HG03439 (cell line): Measurements from ENCODE around the gene GCGR.

Source experiments
- ATAC-seq: cut with Tn5 transposase; IDR thresholded peaks from one replicate; pipeline ENCODE4 v1.9.1; 2021; ENCODE audit warnings: mild to moderate bottlenecking, moderate library complexity; ENCODE audit not compliant: unreplicated experiment

GCGR gene

DNA sequence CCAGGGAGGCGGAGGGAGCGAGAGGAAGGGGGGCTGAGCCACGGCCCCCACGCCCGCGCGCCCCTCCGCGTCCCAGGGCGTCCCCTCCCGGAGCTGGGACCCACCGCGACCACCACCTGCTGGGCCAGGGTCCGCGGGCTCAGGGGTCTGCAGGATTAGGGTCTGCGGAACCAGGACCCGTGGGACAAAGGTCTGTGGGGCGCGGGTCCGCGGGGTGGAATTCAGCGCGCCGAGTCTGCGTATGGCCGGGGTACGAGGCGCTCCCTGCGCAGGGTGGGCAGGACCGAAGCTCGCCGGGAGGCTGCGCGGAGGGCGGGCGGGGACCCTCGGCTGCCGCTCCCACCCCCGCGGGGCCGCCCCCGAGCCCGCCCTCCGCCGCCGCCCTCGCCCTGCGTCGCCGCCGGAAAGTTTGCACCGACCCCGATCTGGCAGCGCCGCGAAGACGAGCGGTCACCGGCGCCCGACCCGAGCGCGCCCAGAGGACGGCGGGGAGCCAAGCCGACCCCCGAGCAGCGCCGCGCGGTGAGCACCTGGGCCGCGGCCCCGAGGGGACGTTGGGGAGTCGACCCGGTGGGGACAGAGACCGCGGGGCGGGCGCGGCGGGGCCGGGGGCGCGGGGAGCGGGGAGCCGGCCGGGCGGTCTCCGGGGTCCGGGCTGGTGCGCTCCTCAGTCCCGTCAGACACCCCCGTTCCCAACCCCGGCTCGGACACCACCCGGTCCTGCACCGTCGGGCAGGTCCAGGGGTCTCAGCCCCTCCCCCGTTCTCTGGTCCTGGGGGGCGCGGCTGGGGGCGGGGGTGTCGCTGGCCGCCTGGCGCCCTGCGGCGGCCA, at the start of gene GCGR:
Gene GCGR (plus strand): TSS at position 423 of the 831 bp plus-strand sequence. CDS start 4,869 bp downstream, outside the sequence.
- no peak for ATAC-seq

DNA sequence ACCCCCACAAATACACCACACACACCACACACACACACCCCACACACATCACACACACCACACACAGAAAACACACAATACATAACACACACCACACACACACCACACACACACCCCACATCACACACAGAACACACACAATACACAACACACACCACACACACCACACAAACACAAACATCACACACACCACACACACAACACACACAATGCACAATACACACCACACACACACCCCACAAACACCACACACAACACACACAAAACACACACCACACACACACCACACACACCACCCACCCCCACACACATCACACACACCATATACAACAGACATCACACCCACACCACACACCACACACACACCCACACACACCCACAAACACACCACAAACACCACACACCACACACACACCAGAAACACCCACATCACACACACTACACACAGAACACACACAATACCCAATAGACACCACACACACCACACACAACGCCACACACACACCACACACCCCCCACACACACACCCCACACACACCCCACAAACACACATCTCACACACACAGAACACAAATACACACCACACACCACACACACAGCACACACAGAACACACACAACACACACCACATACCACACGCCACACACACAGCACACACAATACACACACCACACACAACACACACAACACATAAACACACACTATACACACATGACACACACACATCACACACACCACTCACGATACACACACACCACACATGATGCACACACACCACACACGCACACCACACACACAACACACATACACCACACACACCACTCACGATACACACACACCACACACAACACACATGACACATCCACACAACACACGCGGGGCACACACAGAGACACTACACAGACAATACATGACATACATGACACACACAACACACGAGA, 11.0 kb upstream of the GCGR start:
- ATAC-seq: no peak

DNA sequence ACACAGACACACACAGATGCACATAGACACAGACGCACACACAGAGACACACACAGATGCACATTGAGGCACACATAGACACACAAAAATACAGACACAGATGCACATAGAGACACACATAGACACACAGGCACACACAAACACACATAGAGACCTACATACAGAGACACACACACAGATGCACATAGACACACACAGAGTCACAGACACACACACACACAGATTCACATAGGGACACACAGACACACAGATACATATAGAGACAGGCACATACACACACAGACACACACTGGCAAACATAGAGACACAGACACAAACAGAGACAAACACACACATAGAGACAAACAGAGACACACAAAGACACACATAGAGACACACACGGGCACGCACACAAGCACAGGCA, 9.9 kb upstream of the GCGR start:
- no peak for ATAC-seq

DNA sequence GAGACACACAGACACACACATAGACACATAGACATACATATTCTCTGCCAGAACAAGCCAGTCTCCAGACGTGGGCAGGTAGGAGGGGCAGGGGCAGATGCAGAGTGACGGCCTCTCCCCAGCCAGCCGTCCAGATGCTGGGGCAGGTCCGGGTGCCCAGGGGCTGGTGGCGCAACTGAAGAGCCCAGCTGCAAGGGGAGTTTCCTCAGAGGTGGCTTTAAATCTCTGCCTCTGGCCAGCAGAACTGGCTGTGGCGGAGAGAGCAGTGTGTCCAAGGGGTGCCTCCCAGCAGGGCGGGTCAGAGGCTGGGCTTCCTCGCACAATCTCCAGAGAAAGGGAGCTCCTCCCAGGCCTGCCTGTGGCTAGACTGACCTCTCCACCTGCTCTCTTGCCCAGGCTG, 9.4 kb upstream of the GCGR start:
- ATAC-seq: no peak

DNA sequence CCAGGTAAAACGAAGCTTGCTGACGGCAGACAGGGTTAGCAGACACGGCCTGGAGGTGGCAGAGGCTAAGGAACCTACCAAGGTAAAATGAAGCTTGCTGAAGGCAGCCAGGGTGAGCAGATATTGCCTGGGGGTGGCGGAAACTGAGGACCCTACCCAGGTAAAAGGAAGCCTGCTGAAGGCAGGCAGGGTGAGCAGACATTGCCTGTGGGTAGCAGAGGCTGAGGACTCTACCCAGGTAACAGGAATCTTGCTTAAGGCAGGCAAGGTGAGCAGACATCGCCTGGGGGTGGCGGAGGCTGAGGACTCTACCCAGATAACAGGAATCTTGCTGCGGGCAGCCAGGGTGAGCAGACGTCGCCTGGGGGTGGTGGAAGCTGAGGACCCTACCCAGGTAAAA, 2.6 kb upstream of the GCGR start:
- ATAC-seq: no peak

DNA sequence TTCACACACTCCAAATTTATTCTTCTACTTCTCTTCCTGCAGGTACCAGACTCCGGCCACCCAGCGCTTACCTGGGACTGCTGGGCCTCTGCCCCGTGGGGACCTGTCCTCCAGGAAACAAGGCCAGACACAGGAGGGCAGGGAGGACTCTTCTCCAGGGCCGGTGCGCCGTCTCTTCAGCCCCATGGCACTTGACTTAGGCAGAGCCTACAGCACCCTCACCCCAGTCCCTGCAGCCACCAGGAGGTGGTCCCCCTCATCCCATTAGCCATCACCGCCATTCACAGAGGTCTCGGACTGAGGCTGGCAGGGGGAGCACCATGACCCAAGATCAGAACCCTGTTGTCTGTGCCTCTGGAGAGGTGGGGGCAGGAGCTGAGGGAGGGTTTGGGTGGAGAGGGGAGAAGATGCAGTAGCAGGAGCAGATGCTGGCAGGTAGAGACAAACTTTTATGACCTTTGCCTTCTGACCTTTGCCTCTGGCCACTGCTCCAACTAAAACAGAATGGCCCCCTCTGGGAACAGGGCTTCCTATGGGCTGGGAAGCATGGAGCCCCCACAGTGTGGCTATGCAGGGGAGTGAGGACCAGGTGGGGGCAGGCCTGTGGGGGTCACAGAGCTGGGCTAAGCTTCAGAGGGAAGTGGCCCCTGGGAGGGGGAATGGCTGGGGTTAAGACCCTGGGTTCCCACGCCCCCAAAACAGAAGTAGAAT, 1.7 kb upstream of the GCGR start:
- no peak for ATAC-seq

DNA sequence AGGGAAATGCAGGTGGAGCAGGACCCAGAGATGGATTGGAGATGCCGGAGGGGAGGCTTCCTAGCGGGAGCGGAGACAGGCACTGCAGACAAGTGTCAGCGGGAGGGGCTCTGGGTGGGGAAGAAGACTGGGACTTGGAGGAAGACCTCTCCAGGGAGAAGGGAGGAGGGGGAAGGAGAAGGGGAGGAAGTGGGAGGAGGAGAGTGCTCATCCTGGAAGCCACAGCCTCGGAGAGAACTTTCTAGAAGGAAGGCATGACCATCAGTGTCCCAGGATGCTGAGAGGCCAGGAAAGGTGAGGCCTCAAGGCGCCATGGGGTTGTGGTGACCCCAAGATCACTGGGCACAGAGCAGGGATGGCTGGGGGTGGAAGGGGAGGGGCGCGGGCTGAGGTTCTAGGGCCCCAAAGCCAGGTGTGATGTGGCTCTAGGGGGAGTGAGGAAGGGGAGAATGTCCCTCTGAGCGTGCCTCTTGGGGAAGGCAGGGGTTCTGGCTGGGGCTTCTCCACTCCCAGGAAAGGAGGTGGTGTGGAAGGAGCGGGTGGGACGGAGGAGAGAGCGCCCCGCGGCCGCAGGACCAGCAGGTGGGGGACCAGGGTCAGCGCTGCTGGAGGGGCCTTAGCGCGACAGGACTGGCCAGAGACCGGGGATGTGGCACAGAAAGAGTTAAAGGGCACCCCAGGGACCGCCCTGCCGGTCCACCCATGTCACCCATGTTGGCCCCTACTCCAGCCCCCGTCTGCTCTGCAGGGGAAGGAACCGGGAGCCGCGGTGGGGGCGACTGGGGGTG, 900 bp upstream of the GCGR start:
- no peak for ATAC-seq

DNA sequence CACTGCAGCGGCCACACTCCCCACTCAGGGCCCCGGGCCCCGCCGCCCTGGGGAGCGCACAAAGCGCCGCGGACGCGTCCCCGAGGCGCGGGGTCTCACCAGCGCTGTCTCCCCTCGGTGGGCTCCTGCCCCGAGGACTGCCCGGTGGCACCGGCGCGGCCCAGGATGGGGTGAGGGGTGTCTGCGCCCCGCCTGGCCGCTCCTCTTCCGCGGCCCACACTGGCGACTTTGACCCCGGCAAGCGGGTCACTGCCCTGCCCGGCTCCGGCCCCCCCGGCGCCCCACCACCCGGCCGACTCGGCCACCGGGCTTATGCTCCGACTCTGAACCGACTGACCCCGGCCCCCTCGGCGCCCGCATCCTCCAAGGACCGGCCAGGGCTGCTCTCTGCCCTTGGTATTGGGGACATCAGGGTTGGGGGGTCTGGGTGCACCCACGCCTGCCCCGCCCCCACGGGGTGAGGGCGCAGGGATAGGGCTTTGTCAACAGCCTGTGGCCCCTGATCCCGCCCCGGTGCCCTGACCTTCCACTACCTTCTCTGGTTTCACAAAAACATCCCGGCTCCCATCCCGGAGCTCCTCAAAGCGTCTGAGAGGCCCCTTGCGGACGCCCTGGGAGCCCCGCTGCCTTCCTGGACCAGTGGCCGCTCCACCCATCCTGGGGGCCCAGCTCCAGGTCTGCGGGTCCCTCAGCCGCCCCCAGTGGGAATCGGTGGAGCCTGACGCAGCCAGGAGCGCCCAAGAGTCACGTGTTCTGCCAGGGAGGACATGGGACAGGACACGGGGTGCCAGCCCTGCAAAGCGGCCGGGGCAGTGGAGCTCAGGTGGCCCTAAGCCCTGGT, 829 bp downstream of the GCGR start:
- no peak for ATAC-seq

DNA sequence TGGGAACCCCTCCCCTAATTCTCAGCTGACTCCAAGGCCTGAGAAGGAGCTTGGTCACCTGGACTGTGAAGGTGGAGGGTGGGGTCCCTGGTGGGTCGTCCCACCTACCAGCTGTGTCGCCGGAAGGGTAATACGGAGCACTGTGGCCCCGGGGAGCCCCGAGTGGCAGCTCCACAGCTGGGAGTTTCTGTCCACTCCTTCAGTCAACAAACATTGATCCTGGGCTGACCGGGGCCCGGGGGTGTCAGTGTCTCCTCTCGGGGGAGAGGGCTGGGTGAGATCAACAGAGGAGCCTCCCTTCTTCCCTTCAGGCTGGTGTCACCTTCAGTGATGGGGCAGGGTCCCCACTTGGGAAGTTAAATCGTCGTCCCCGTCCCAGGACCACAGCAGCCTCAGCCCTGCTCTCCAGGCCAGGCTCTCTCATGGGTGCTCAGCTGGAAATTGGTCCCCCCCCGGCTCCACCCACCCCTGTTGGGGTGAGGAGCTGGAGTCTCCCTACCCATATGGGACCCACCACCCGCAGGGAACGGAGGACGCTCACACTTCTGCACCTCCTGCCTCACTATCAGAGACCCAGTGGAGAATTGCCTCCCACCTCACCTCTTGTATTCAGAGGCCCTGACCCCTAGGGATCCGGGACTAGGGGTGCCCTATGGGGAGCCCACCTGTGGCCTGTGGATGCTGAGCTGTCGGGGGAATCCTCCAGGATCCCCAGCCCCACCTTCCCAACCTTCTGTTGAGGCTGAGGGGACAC, 1.9 kb downstream of the GCGR start:
- no peak for ATAC-seq

DNA sequence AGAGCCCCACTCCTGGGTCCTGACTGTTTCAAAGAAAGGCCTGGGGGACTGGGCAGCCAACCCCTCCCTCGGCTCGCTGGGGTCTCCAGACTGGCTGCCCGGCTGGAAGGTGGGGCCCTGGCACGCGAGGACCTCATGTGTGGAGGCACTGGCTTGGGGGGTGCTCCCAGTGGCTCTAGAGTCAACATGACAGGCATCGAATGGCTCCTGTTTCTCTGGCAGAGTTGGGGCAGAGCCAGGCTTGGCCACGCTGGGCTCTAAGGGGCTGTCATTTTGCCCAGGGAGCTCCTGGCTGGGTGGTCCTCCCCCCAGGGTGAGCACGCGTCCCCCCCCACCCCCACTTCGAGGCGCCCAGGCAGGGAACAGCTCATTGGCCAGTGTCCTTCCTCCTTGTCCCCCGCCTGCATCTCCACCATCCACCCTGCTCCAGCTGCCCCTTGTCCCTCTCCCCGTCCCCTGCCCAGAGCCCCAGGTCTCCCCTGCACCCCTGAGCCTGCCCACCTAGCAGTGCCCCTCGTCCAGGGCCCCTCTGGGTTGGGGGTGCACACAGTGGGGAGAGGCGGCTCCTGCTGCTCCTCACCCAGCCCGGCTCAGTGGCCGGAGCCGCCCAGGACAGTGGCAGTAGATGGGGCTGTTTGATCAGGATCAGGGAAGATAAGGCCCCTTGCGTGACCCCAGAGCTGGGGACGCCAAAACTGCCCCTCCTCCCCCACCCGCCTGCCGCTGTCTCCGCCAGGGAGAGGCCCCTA, 2.7 kb downstream of the GCGR start:
- ATAC-seq: no peak

DNA sequence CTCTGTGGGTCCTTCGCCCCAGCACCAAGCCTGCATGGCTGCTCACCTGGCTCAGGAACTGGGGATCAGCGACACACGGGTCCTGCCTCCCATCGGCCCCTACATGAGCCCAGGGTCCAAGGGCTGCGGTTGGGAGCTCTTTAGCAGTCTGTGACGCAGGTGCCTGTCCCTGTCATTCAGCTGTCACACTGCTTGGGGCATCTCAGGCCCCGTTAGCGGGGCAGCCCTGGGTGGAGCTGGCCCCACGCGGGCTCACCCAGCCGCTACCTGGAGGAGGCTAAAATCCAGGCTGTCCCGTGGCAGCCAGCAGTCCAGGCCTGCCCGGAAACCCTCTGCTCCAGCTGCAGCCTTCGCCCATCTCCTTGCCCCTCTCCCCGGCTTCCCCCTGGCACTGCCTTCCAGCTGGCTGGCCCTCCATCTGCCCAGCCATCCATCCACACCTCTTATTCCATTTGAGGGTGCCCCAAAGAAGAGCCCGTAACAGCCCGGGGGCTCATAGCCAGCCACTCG, 3.3 kb downstream of the GCGR start:
- no peak for ATAC-seq

DNA sequence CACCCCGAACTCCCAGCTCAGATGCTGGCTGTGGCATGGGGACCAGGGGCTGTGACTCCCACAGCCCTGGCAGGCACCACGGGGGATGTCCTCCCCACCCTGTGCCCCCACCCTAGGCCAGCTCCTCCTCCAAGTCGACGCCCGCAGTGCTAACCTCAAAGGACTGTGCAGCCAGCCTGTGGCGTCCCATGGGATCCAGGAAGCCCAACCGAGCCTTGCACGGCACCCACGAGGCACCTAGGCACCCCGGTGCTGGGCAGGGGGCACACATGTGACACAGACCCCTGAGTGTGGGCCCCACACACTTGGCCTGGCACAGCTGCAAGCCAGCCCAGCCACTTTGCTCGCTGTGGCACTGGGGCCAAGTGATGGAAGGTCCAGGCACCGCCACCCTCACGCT, 3.9 kb downstream of the GCGR start:
- ATAC-seq: no peak

DNA sequence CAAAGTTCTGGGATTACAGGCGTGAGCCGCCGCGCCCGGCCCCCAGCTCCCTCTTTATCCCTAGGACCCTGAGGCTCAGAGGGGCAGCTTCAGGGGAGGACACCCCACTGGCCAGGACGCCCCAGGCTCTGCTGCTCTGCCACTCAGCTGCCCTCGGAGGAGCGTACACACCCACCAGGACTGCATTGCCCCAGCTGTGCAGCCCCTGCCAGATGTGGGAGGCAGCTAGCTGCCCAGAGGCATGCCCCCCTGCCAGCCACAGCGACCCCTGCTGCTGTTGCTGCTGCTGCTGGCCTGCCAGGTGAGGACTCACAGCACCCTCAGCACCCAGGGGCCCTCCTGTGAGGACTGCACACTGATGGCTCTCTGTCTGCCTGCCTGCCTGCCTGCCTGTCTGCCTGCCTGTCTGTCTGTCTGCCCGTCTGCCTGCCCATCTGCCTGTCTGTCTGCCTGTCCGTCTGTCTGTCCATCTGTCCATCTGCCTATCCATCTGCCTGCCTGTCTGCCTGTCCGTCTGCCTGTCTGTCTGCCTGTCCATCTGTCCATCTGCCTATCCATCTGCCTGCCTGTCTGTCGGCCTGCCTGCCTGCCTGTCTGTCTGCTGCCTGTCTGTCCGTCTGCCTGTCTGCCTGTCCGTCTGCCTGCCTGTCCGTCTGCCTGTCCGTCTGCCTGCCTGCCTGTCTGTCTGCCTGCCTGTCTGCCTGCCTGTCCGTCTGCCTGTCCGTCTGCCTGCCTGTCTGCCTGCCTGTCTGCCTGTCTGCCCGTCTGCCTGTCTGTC, 5.0 kb downstream of the GCGR start:
- ATAC-seq: no peak

DNA sequence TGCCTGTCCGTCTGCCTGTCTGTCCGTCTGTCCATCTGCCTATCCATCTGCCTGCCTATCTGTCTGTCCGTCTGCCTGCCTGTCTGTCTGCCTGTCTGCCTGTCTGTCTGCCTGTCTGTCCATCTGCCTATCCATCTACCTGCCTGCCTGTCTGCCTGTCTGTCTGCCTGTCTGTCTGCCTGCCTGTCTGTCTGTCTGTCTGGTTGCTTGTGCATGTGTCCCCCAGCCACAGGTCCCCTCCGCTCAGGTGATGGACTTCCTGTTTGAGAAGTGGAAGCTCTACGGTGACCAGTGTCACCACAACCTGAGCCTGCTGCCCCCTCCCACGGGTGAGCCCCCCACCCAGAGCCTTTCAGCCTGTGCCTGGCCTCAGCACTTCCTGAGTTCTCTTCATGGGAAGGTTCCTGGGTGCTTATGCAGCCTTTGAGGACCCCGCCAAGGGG, 5.6 kb downstream of the GCGR start:
- no peak for ATAC-seq

DNA sequence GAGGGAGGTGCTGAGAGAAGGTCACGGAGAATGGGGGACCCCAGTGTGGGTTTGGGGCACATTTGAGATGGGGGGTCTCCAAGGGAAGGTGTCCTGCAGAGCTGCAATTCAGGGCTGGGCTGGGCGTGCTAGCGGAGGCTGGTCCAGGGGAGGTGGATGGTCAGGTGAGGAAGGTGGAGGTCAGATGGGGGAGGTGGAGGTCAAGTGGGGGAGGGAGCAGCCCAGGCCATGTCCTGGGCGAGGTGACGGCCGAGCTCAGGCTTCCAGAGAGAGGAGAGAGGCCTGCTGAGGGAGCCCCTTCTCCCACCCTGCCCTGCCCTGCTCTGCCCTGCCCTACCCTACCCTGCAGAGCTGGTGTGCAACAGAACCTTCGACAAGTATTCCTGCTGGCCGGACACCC, 6.5 kb downstream of the GCGR start:
- ATAC-seq: no peak

DNA sequence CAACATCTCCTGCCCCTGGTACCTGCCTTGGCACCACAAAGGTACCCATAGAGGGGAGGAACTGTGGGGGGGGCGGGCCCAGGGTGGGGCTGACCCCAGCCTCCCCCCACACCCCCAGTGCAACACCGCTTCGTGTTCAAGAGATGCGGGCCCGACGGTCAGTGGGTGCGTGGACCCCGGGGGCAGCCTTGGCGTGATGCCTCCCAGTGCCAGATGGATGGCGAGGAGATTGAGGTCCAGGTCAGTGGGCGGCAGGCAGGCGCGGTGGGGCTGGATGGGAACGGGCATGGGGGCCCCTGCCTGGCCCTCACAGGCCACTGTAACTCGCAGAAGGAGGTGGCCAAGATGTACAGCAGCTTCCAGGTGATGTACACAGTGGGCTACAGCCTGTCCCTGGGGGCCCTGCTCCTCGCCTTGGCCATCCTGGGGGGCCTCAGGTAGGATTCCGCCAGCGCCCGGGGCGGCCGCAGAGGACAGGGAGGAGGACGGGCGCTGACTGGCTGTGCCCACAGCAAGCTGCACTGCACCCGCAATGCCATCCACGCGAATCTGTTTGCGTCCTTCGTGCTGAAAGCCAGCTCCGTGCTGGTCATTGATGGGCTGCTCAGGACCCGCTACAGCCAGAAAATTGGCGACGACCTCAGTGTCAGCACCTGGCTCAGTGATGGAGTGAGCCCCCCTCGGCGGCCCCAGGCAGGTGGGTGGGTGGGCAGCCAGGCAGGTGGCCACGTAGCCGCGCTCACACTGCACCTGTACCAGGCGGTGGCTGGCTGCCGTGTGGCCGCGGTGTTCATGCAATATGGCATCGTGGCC, 7.1 kb downstream of the GCGR start:
- no peak for ATAC-seq
